ENCODE results near the gene SPACA4. TPM values are rescaled to one million over a fixed set of nuclear protein-coding genes. Genes with fewer than 3 reads are reported as not detected.
"Not testable (repeated sequence)": the region's sequence is repeated elsewhere in the genome, so short reads cannot be mapped to it uniquely, and the experiment has no call there.

Gene SPACA4
- total RNA-seq, 4 donors from 2014 or later = not detected

GRCh38 chr19:48629599-48630295, 23.2 kb downstream of the SPACA4 start:
- Histone ChIP-seq H3K36me3 (peaks cover 0 to 61% (median 13%) of the 10 kb centered on the region in 4 donors), H3K27me3 (no peaks in the 10 kb centered on the region), H3K4me3 (peak overlapping the region in 3 of 4 donors; percentile 2 to 38 (median 8)), H3K9me3 (no peaks in the 10 kb centered on the region), H3K4me1 (peaks cover 50 to 74% (median 70%) of the 10 kb centered on the region in 4 donors), H3K27ac (replicated peaks in 1 of 4) (peak overlapping the region; percentile 78 to 100 (median 90))
- TF ChIP-seq CTCF (IDR thresholded peaks at IDR 0.05) (no peak), POLR2AphosphoS5 (IDR thresholded peaks at IDR 0.05) (peak; percentile 16 to 28)
- intact Hi-C loops (cut with DNase I) = no loop called here
- DNase-seq (ENCODE audit: extremely low spot score) = no peak
- 23% methylated on average over 34 of the region's 48 CpGs for WGBS

GRCh38 chr19:48630296-48631063, 23.9 kb downstream of the SPACA4 start:
- H3K27ac ChIP-seq (replicated peaks in 1 of 4) = peak overlapping the region; percentile 78 to 100 (median 90)
- WGBS = 13% methylated on average over 35 of the region's 47 CpGs
- H3K9me3 ChIP-seq = no peaks in the 10 kb centered on the region
- TF ChIP-seq POLR2AphosphoS5 (IDR thresholded peaks at IDR 0.05) (peak; percentile 42 to 85), CTCF (IDR thresholded peaks at IDR 0.05) (peak in 2 of 3 experiments; percentile 19 to 24), EP300 (IDR thresholded peaks at IDR 0.05) (no peak), POLR2A (IDR thresholded peaks at IDR 0.05; ENCODE audit: low read depth) (no peak)
- peak overlapping the region; percentile 2 to 38 (median 8) for H3K4me3 ChIP-seq
- no peaks in the 10 kb centered on the region for H3K27me3 ChIP-seq
- H3K36me3 ChIP-seq = peaks cover 0 to 61% (median 12%) of the 10 kb centered on the region in 4 donors
- H3K4me1 ChIP-seq = peaks cover 50 to 73% (median 70%) of the 10 kb centered on the region in 4 donors
- DNase-seq (ENCODE audit: extremely low spot score) = no peak
- intact Hi-C loops (cut with DNase I) = no loop called here

GRCh38 chr19:48631225-48631624, 24.7 kb downstream of the SPACA4 start:
- Histone ChIP-seq H3K27me3 (no peaks in the 10 kb centered on the region), H3K36me3 (peaks cover 0 to 54% (median 6%) of the 10 kb centered on the region in 4 donors), H3K9me3 (no peaks in the 10 kb centered on the region), H3K4me1 (peaks cover 54 to 75% (median 73%) of the 10 kb centered on the region in 4 donors), H3K4me3 (peak overlapping the region in 2 of 4 donors; percentile 8 to 38), H3K27ac (replicated peaks in 1 of 4) (peak overlapping the region; percentile 78 to 100 (median 90))
- WGBS = 56% methylated on average over 2 of the region's 3 CpGs
- no peak for DNase-seq (ENCODE audit: extremely low spot score)
- intact Hi-C loops (cut with DNase I) = no loop called here
- no peak for TF ChIP-seq CTCF (IDR thresholded peaks at IDR 0.05)
- no peak for TF ChIP-seq EP300 (IDR thresholded peaks at IDR 0.05)
- no peak for TF ChIP-seq POLR2AphosphoS5 (IDR thresholded peaks at IDR 0.05)
- no peak for TF ChIP-seq POLR2A (IDR thresholded peaks at IDR 0.05; ENCODE audit: low read depth)

GRCh38 chr19:48632286-48632685, 25.7 kb downstream of the SPACA4 start:
- H3K9me3 ChIP-seq; DNase-seq (ENCODE audit: extremely low spot score); H3K4me3 ChIP-seq; intact Hi-C loops (cut with DNase I); H3K27me3 ChIP-seq: not testable (repeated sequence)
- peaks cover 63 to 85% (median 83%) of the 10 kb centered on the region in 4 donors for H3K4me1 ChIP-seq
- peak overlapping the region in 3 of 4 donors; percentile 95 to 100 (median 97) for H3K27ac ChIP-seq (replicated peaks in 1 of 4)
- WGBS = 91% methylated on average over 11 of the region's 11 CpGs
- H3K36me3 ChIP-seq = peaks cover 0 to 46% (median under 1%) of the 10 kb centered on the region in 4 donors

- H3K4me1 ChIP-seq = peaks cover 63 to 86% (median 83%) of the 10 kb centered on the region in 4 donors
Measured at GRCh38 chr19:48632692-48633147, 26.2 kb downstream of the SPACA4 start.

More at GRCh38 chr19:48632692-48633147, 26.2 kb downstream of the SPACA4 start:
- H3K9me3 ChIP-seq = no peaks in the 10 kb centered on the region
- H3K4me3 ChIP-seq = no peak overlapping the region
- peak overlapping the region; percentile 95 to 100 (median 96) for H3K27ac ChIP-seq (replicated peaks in 1 of 4)
- H3K27me3 ChIP-seq = no peaks in the 10 kb centered on the region
- H3K36me3 ChIP-seq = peaks cover 0 to 42% (median 0%) of the 10 kb centered on the region in 4 donors
- no peak for TF ChIP-seq CTCF (IDR thresholded peaks at IDR 0.05)
- intact Hi-C loops (cut with DNase I) = no loop called here
- no peak for DNase-seq (ENCODE audit: extremely low spot score)

Measured in esophagus muscularis mucosa (tissue), 4 donors.